GM18873 (cell line): ENCODE results near the gene CACHD1.
"Not testable (repeated sequence)": the region's sequence is repeated elsewhere in the genome, so short reads cannot be mapped to it uniquely, and the experiment has no call there.

ENCODE experiments used
- ATAC-seq: cut with Tn5 transposase; IDR thresholded peaks from one replicate; pipeline ENCODE4 v1.9.1; 2021; ENCODE audit warnings: mild to moderate bottlenecking, moderate library complexity, moderate number of reproducible peaks; ENCODE audit not compliant: unreplicated experiment, low FRiP score

CACHD1 gene

GRCh38 chr1:64578270-64578973, 108.5 kb downstream of the CACHD1 start:
- no peak for ATAC-seq

DNA sequence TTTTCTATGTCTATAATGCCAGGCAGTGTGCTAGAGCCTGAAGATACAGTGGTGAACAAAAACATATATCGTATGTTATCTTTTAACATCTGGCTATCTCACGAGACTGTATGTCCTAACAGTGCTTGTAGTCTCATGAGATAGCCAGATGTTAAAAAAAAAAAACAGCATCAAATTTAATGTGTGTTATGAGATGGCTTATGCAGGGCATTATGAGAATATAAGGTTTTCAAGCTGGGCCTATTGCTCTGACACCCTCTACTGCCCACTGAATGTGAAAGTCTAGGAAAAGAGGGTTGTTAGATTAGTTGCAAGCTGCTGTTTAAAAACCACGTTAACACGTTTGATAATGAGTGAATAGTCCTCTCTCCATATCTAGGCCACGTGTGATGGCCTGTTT, 109.8 kb downstream of the CACHD1 start:
- no peak for ATAC-seq

- ATAC-seq = no peak
Measured at GRCh38 chr1:64581135-64581842, 111.4 kb downstream of the CACHD1 start.

GRCh38 chr1:64581843-64582185, 111.9 kb downstream of the CACHD1 start:
- ATAC-seq = no peak

- no peak for ATAC-seq
Measured at GRCh38 chr1:64584479-64584878, 114.5 kb downstream of the CACHD1 start.

DNA sequence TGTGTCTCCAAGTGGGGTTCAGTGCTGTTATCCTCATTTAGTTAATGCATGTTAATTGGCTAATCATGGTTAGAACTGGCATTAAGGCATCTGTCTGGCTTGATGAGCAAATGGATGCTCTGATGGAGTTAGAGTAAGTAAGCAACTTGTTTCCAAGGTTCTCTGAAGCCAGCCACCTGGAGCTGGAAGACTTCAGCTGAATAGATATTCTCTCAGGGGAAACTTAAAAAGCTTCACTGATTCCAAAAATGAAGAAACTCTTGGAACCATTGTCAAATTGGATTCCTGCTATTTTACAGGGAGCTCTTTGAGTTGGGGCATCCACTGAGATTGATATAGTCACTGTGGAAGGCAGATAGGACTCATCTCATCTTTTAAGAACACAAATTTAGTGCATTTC, 118.9 kb downstream of the CACHD1 start:
- ATAC-seq = no peak

DNA sequence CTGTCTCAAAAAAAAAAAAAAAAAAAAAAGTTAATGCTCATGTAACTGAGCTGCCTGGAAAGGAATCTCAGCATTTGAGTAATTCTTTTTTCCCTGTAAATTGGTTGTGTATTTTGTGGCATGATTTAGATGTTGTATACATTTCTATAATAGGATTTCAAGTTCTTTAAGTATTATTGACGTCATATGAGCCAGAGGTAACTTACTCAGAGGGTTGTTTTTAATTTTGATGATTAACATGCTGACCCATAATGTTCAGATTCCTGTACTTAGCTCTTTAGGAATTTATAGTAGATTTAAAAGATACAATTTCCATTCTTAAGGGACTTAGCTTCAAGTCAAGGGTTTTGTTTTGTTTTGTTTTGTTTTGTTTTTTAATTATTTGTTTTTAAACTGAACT, 120.4 kb downstream of the CACHD1 start:
- no peak for ATAC-seq

DNA sequence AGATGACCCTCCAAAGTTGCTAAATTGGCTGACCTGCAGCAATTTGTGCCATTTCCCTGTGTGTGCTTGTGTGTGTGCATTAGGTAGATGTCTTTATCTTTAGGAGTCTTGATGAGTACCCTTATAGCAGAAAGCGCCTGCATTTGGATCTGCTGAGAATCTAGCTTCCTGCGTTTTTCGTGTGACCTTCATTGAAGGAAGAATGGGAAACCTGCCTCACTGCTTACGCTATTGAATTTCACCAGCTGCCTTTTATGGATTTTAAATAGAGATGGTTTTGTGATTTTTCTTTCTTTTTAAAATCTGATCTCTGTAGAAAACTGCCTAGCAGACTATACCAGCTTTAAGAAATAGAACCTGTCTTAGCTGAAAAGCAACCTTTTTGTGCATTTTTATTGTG, 124.5 kb downstream of the CACHD1 start:
- no peak for ATAC-seq

- ATAC-seq = no peak
Measured at GRCh38 chr1:64595871-64596515, 126.1 kb downstream of the CACHD1 start.

- ATAC-seq = no peak
Measured at GRCh38 chr1:64597113-64597512, 127.2 kb downstream of the CACHD1 start.

DNA sequence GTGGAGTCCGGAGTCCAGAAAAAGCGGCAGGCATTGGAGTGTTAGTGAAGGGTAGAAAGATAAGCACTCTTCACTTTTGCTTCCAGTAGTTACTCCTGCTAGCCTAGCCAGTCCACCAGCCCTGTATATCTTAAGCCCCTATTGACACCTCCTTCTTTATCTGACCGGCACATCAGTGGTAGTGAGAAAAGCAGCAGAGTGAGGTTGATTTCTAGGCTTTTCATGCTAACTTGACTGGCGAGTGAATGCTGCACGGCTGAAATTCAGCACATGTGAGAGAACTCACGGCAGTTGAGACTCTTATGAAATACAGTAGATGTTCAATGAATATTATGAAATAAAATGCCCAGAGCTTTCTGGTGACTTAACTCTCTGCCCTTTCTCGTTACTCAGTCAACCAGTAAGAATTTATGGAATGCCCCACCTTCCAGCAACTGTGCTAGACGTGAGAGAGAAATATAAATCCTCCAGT, 128.2 kb downstream of the CACHD1 start:
- ATAC-seq = no peak

DNA sequence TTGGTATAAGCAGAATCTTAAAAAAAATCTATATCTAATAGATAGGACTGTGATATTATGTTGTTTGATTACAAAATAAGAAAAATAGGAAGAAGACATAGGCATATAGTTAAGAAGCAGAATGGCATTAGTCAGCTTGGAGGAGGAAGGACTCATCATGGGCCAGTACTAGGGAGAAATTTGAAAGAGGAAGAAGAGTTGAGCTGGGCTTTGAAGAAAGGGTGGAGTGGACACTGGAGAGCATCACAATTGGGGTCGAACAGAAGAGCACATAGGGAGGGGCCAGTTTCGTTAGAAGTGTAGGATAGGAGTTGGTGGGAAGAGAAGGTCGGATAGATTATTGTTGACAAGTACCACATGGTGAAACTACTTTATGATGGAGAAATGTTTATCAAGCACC, 129.3 kb downstream of the CACHD1 start:
- no peak for ATAC-seq

DNA sequence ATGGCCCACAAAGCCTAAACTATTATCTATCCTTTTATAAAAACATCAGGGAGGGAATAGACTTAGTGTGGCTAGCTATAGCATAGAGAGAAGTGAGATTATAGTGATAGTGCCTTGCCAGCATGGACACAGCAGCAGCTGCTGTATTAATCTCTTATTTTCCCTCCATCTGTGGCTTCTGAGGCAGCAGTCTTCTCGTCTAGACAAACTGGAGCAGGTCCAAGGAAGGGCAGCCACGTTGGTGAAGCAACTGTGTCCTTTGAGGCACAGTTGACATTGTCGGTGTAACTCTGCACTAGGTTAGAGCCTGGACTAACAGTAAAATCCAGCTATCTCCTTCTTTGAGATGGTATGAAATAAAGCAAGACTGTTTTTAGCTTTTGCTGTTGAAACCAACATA, 131.3 kb downstream of the CACHD1 start:
- ATAC-seq = no peak

GRCh38 chr1:64608005-64608650, 138.2 kb downstream of the CACHD1 start:
- no peak for ATAC-seq

DNA sequence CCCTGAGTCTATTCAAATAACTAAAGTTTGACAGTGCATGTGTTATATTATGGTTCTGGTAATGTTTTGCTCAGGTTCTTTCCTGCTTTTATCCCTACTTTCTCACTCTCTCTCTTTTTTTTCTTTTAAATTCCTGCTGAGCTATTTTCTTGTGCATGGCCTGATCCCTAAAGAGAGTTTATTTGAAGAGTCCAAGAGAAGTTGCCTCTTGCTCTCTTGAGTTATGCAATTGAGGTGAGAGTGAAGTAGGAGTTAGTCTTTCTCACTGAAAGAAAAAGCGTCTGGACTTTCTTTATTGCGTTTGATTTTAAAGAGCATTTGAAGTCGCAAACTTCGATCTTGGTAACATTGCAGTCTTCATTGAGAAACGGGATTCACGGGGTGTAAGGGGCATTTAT, 138.7 kb downstream of the CACHD1 start:
- ATAC-seq = no peak

- not testable (repeated sequence) for ATAC-seq
Measured at GRCh38 chr1:64610950-64611349, 141.0 kb downstream of the CACHD1 start.

GRCh38 chr1:64616039-64616438, 146.1 kb downstream of the CACHD1 start:
- no peak for ATAC-seq

GRCh38 chr1:64623750-64624191, 153.8 kb downstream of the CACHD1 start:
- no peak for ATAC-seq

DNA sequence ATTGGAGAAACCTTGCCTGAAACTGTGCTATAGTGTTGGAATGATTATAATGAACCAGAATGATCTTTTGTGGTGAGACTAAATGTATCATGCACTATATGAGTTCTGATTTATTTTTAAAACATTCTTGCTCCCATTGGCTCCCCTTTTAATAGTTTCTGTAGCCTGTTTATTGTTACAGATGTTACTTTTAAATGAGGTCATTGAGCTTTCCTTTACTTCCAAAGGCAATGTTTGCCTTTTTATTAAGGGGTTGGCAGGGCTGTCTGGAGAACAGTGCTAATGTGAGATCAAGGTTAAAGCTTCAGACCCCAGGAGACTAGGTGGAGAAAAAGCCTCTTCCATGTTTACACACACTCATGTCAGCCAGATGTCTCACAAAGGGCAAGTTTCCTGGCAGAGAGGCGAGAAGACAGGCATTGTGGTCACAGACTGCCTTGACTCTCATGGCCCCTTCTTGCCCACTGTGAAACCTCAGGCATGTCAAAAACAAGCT, 154.3 kb downstream of the CACHD1 start:
- no peak for ATAC-seq

DNA sequence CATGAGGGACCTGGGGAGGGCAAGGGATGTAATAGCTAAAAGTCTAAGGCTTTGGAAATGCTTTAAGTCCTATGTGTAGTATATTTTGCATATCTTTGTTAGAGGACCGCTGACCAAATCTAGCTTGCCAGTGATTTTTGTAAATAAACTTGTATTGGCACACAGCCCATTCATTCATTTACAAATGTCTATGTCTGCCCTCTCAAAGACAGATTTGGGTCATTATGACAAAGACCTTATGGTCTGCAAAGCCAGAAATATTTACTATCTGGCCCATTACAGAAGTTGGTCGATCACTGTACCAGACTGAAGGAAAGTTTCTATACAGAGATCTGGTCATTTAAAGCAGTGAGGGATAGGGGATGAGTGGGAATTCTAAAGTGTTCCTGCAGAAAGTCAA, 154.9 kb downstream of the CACHD1 start:
- ATAC-seq = no peak

DNA sequence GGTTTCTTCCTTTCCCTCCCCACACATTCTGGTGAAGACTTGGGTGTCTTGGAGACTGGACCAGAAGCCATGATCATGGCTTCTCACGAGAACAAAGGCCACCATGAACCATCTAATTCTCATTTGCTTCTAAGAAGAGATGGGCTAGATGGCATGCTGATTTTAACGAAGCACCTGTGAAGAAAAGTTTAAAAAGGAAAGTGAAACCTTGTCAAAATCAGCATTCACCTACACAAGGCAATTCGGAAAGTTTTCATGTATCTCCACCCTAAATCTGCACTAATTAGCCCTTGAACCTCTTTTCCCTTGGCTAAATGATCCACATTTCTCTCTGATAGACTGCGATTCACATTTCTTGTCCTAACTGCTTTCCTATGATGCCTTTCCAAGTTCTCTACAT, 160.7 kb downstream of the CACHD1 start:
- no peak for ATAC-seq
